ENCODE data around the gene CHKB.
A peak's percentile ranks its signal among the peaks of the same experiment; 100 is the strongest.
"Not testable (repeated sequence)": the region's sequence is repeated elsewhere in the genome, so short reads cannot be mapped to it uniquely, and the experiment has no call there.

Gene CHKB

GRCh38 chr22:50551160-50551752 lies 31.4 kb downstream of the CHKB start:
- Mint-ChIP-seq H3K27me3 (no peaks in the 10 kb centered on the region), H3K27ac (no peak overlapping the region)

GRCh38 chr22:50550395-50550794 lies 32.3 kb downstream of the CHKB start:
- Mint-ChIP-seq H3K27me3 (no peaks in the 10 kb centered on the region), H3K4me3 (peak overlapping the region; percentile 82)

More at GRCh38 chr22:50551160-50551752, 31.4 kb downstream of the CHKB start:
- peaks cover 19% of the 10 kb centered on the region for H3K4me1 Mint-ChIP-seq
- H3K4me3 Mint-ChIP-seq, result no peak overlapping the region
- H3K36me3 Mint-ChIP-seq, result no peaks in the 10 kb centered on the region
- H3K9me3 Mint-ChIP-seq, result no peaks in the 10 kb centered on the region

GRCh38 chr22:50548921-50549790 lies 33.5 kb downstream of the CHKB start:
- peaks cover 38% of the 10 kb centered on the region for H3K4me1 Mint-ChIP-seq
- H3K4me3 Mint-ChIP-seq, result peak overlapping the region; percentile 81
- H3K27ac Mint-ChIP-seq, result peak overlapping the region; percentile 65
- no peaks in the 10 kb centered on the region for H3K36me3 Mint-ChIP-seq
- no peaks in the 10 kb centered on the region for H3K27me3 Mint-ChIP-seq
- no peaks in the 10 kb centered on the region for H3K9me3 Mint-ChIP-seq

More at GRCh38 chr22:50550395-50550794, 32.3 kb downstream of the CHKB start:
- Mint-ChIP-seq H3K4me1 (peaks cover 28% of the 10 kb centered on the region), H3K27ac (peak overlapping the region; percentile 94), H3K9me3 (no peaks in the 10 kb centered on the region), H3K36me3 (no peaks in the 10 kb centered on the region)

GRCh38 chr22:50548040-50548920 lies 34.4 kb downstream of the CHKB start:
- no peaks in the 10 kb centered on the region for H3K36me3 Mint-ChIP-seq
- no peaks in the 10 kb centered on the region for H3K27me3 Mint-ChIP-seq
- peak overlapping the region; percentile 85 for H3K27ac Mint-ChIP-seq
- peak overlapping the region; percentile 75 for H3K4me3 Mint-ChIP-seq
- peaks cover 38% of the 10 kb centered on the region for H3K4me1 Mint-ChIP-seq
- no peaks in the 10 kb centered on the region for H3K9me3 Mint-ChIP-seq

- Mint-ChIP-seq H3K9me3 (no peaks in the 10 kb centered on the region), H3K4me1 (peaks cover 41% of the 10 kb centered on the region), H3K27ac (peak overlapping the region; percentile 23), H3K27me3 (no peaks in the 10 kb centered on the region), H3K4me3 (peak overlapping the region; percentile 33), H3K36me3 (no peaks in the 10 kb centered on the region)
These were observed 35.2 kb downstream of the CHKB start for GRCh38 chr22:50547263-50547985.

- Mint-ChIP-seq H3K4me3 (no peak overlapping the region), H3K9me3 (no peaks in the 10 kb centered on the region), H3K36me3 (no peaks in the 10 kb centered on the region), H3K4me1 (peaks cover 44% of the 10 kb centered on the region), H3K27ac (peak overlapping the region; percentile 77), H3K27me3 (no peaks in the 10 kb centered on the region)
These were observed 36.1 kb downstream of the CHKB start for GRCh38 chr22:50546326-50547262.

GRCh38 chr22:50545522-50546325 lies 36.9 kb downstream of the CHKB start, which contains the start of gene KLHDC7B:
KLHDC7B (plus strand) TSS chr22:50545899; CDS start chr22:50546244, 345 bp downstream.
- no peaks in the 10 kb centered on the region for H3K9me3 Mint-ChIP-seq
- no peaks in the 10 kb centered on the region for H3K27me3 Mint-ChIP-seq
- H3K4me1 Mint-ChIP-seq, result peaks cover 47% of the 10 kb centered on the region
- peak within 1 kb of the TSS; percentile 91 for H3K27ac Mint-ChIP-seq
- H3K4me3 Mint-ChIP-seq, result peak within 1 kb of the TSS; percentile 63
- H3K36me3 Mint-ChIP-seq, result no peaks in the 10 kb centered on the region

- Mint-ChIP-seq H3K4me1 (peaks cover 45% of the 10 kb centered on the region), H3K4me3 (peak overlapping the region; percentile 63)
These were observed 37.8 kb downstream of the CHKB start for GRCh38 chr22:50544746-50545253.

GRCh38 chr22:50544078-50544745 lies 38.4 kb downstream of the CHKB start:
- Mint-ChIP-seq H3K4me3 (peak overlapping the region; percentile 63), H3K27ac (peak overlapping the region; percentile 79), H3K4me1 (peaks cover 50% of the 10 kb centered on the region), H3K9me3 (no peaks in the 10 kb centered on the region), H3K36me3 (no peaks in the 10 kb centered on the region), H3K27me3 (no peaks in the 10 kb centered on the region)

More at GRCh38 chr22:50544746-50545253, 37.8 kb downstream of the CHKB start:
- no peaks in the 10 kb centered on the region for H3K27me3 Mint-ChIP-seq
- H3K27ac Mint-ChIP-seq, result peak overlapping the region; percentile 79
- H3K9me3 Mint-ChIP-seq, result no peaks in the 10 kb centered on the region
- no peaks in the 10 kb centered on the region for H3K36me3 Mint-ChIP-seq

GRCh38 chr22:50542416-50542927 lies 40.2 kb downstream of the CHKB start:
- H3K27me3 Mint-ChIP-seq, result no peaks in the 10 kb centered on the region
- no peaks in the 10 kb centered on the region for H3K36me3 Mint-ChIP-seq
- H3K4me1 Mint-ChIP-seq, result peaks cover 63% of the 10 kb centered on the region
- peak overlapping the region; percentile 93 for H3K27ac Mint-ChIP-seq
- no peaks in the 10 kb centered on the region for H3K9me3 Mint-ChIP-seq
- peak overlapping the region; percentile 55 for H3K4me3 Mint-ChIP-seq

GRCh38 chr22:50541667-50542026 lies 41.0 kb downstream of the CHKB start:
- not testable (repeated sequence) for H3K4me3 Mint-ChIP-seq, H3K36me3 Mint-ChIP-seq, H3K9me3 Mint-ChIP-seq, H3K27me3 Mint-ChIP-seq
- peak overlapping the region; percentile 93 for H3K27ac Mint-ChIP-seq
- H3K4me1 Mint-ChIP-seq, result peaks cover 63% of the 10 kb centered on the region

- peak overlapping the region; percentile 93 for H3K27ac Mint-ChIP-seq
- peaks cover 55% of the 10 kb centered on the region for H3K4me1 Mint-ChIP-seq
- no peaks in the 10 kb centered on the region for H3K9me3 Mint-ChIP-seq
- H3K27me3 Mint-ChIP-seq, result no peaks in the 10 kb centered on the region
- H3K36me3 Mint-ChIP-seq, result no peaks in the 10 kb centered on the region
- peak overlapping the region; percentile 67 for H3K4me3 Mint-ChIP-seq
These were observed 42.3 kb downstream of the CHKB start for GRCh38 chr22:50540381-50540780.

GRCh38 chr22:50537765-50538164 lies 44.9 kb downstream of the CHKB start:
- peak overlapping the region; percentile 100 for H3K27ac Mint-ChIP-seq
- no peaks in the 10 kb centered on the region for H3K27me3 Mint-ChIP-seq
- H3K9me3 Mint-ChIP-seq, result no peaks in the 10 kb centered on the region

More at GRCh38 chr22:50537765-50538164, 44.9 kb downstream of the CHKB start:
- peak overlapping the region; percentile 66 for H3K4me3 Mint-ChIP-seq
- H3K36me3 Mint-ChIP-seq, result no peaks in the 10 kb centered on the region
- H3K4me1 Mint-ChIP-seq, result peaks cover 63% of the 10 kb centered on the region

Measured in activated naive CD4-positive, alpha-beta T cell treated with anti-CD3 and anti-CD28 coated beads, Interleukin-2, amount 50 U/mL, for 24 hours (primary cell).